HEK293T (cell line): ENCODE results near the gene FANCI.

Source experiments
- CTCF ChIA-PET: fragments of 350-600 bp; formaldehyde crosslinking; extraction: SDS; loops from one replicate; lab custom pipeline; 2021; ENCODE audit warnings: antibody characterized with exemption, inconsistent platforms; lab: Yijun Ruan, JAX
- POLR2A ChIA-PET: fragments of 350-600 bp; formaldehyde crosslinking; extraction: SDS; loops from one replicate; lab custom pipeline; 2020; ENCODE audit warnings: antibody characterized with exemption, inconsistent platforms; lab: Yijun Ruan, JAX
- DNase-seq: peaks from one replicate; pipeline ENCODE4 v3.0.0; 2012; ENCODE audit warnings: mixed read lengths; ENCODE audit errors: extremely low spot score
- ARNT ChIP-seq: fragments of 450-650 bp; IDR thresholded peaks from 2 replicates; pipeline ENCODE4 v1.6.1; 2017; ENCODE audit warnings: mild to moderate bottlenecking
- BHLHE40 ChIP-seq: fragments of 450-650 bp; IDR thresholded peaks from 2 replicates; pipeline ENCODE4 v1.6.1; 2016; ENCODE audit warnings: mild to moderate bottlenecking, moderate library complexity, borderline replicate concordance
- CTBP1 ChIP-seq: fragments of 450-650 bp; IDR thresholded peaks from 2 replicates; pipeline ENCODE4 v1.6.1; 2016; ENCODE audit warnings: borderline replicate concordance
- ELF4 ChIP-seq: fragments of 450-650 bp; IDR thresholded peaks from 2 replicates; pipeline ENCODE4 v1.6.1; 2017; ENCODE audit warnings: antibody characterized with exemption
- FOXA1 ChIP-seq: fragments of 450-650 bp; IDR thresholded peaks from 2 replicates; pipeline ENCODE4 v1.6.1; 2016; ENCODE audit warnings: mild to moderate bottlenecking
- FOXK2 ChIP-seq: fragments of 450-650 bp; IDR thresholded peaks from 2 replicates; pipeline ENCODE4 v1.6.1; 2016; ENCODE audit warnings: mild to moderate bottlenecking
- FOXM1 ChIP-seq: fragments of 450-650 bp; IDR thresholded peaks from 2 replicates; pipeline ENCODE4 v1.6.1; 2017; ENCODE audit warnings: mild to moderate bottlenecking, borderline replicate concordance
- HDGF ChIP-seq: fragments of 450-650 bp; IDR thresholded peaks from 2 replicates; pipeline ENCODE4 v1.6.1; 2017; ENCODE audit warnings: antibody characterized with exemption, borderline replicate concordance
- L3MBTL2 ChIP-seq: fragments of 450-650 bp; conservative IDR thresholded peaks from 2 replicates; pipeline ENCODE4 v1.6.1; 2016; ENCODE audit warnings: mild to moderate bottlenecking
- LEF1 ChIP-seq: fragments of 450-650 bp; IDR thresholded peaks from 2 replicates; pipeline ENCODE4 v1.6.1; 2017; ENCODE audit warnings: mild to moderate bottlenecking, borderline replicate concordance
- NFRKB ChIP-seq: fragments of 450-650 bp; IDR thresholded peaks from 2 replicates; pipeline ENCODE4 v1.6.1; 2016; ENCODE audit warnings: mild to moderate bottlenecking, moderate library complexity
- PKNOX1 ChIP-seq: fragments of 450-650 bp; IDR thresholded peaks from 2 replicates; pipeline ENCODE4 v1.6.1; 2016
- SP1 ChIP-seq: fragments of 450-650 bp; IDR thresholded peaks from 2 replicates; pipeline ENCODE4 v1.6.1; 2017
- SUZ12 ChIP-seq: fragments of 450-650 bp; IDR thresholded peaks from 2 replicates; pipeline ENCODE4 v1.6.1; 2016; ENCODE audit warnings: mild to moderate bottlenecking
- TARDBP ChIP-seq: fragments of 450-650 bp; IDR thresholded peaks from 2 replicates; pipeline ENCODE4 v1.6.1; 2016
- ZNF384 ChIP-seq: fragments of 450-650 bp; IDR thresholded peaks from 2 replicates; pipeline ENCODE4 v1.6.1; 2016

FANCI gene

GRCh38 chr15:89352476-89352875 lies 108.7 kb downstream of the FANCI start:
- POLR2A ChIA-PET: no interaction called here
- no peak for DNase-seq
- CTCF ChIA-PET: interaction anchor here (0.8 kb wide), 1 partner anchor 43 kb away, joined by 6 read pairs; no protein-coding TSS in a partner anchor
- TF ChIP-seq FOXA1: no peak
- no peak for TF ChIP-seq BHLHE40
- no peak for TF ChIP-seq ZNF384
- TF ChIP-seq ARNT: no peak
- no peak for TF ChIP-seq TARDBP
- TF ChIP-seq PKNOX1: no peak
- TF ChIP-seq CTBP1: no peak
- TF ChIP-seq NFRKB: no peak
- no peak for TF ChIP-seq L3MBTL2
- TF ChIP-seq SP1: no peak
- TF ChIP-seq LEF1: no peak
- TF ChIP-seq FOXM1: no peak
- no peak for TF ChIP-seq FOXK2
- no peak for TF ChIP-seq ELF4
- no peak for TF ChIP-seq SUZ12
- TF ChIP-seq HDGF: no peak

GRCh38 chr15:89353991-89354390 lies 110.2 kb downstream of the FANCI start:
- no peak for DNase-seq
- CTCF ChIA-PET: no interaction called here
- no peak for TF ChIP-seq NFRKB
- TF ChIP-seq FOXK2: no peak
- no peak for TF ChIP-seq HDGF
- TF ChIP-seq FOXM1: no peak
- no peak for TF ChIP-seq SP1
- no peak for TF ChIP-seq FOXA1
- no peak for TF ChIP-seq ELF4
- TF ChIP-seq CTBP1: no peak
- POLR2A ChIA-PET: interaction anchor here (0.8 kb wide), 1 partner anchor 46 kb away, joined by 3 read pairs; no protein-coding TSS in a partner anchor

- POLR2A ChIA-PET: interaction anchor here (0.7 to 1.2 kb wide), 4 partner anchors 8 to 218 kb away, joined by 3 to 4 read pairs (median 4); partner anchors contain the start of gene TICRR
- no peak for DNase-seq
Measured at GRCh38 chr15:89356634-89357298, 113.0 kb downstream of the FANCI start.

GRCh38 chr15:89358435-89358754 lies 114.6 kb downstream of the FANCI start:
- no peak for TF ChIP-seq CTBP1
- no peak for TF ChIP-seq LEF1
- TF ChIP-seq FOXK2: no peak
- ChIA-PET CTCF (interaction anchor here (0.6 to 7.1 kb wide), 45 partner anchors 9 to 1511 kb away, joined by 3 to 97 read pairs (median 6); partner anchors contain the start of gene TICRR), POLR2A (interaction anchor here (0.6 to 2.3 kb wide), 7 partner anchors 17 to 217 kb away, joined by 3 to 8 read pairs (median 5); partner anchors contain the start of genes POLG and TICRR)
- DNase-seq: no peak

More at GRCh38 chr15:89356634-89357298, 113.0 kb downstream of the FANCI start:
- CTCF ChIA-PET: interaction anchor here (0.7 to 7.1 kb wide), 17 partner anchors 9 to 118 kb away, joined by 3 to 97 read pairs (median 8); no protein-coding TSS in a partner anchor
- TF ChIP-seq LEF1 (no peak), HDGF (no peak), ARNT (no peak), SUZ12 (no peak), TARDBP (no peak), NFRKB (no peak), ELF4 (no peak), FOXA1 (no peak), L3MBTL2 (no peak)

GRCh38 chr15:89358755-89359439 lies 115.1 kb downstream of the FANCI start:
- TF ChIP-seq FOXA1 (no peak), FOXM1 (no peak), PKNOX1 (no peak), L3MBTL2 (peak; percentile 61), ARNT (no peak), NFRKB (no peak), ELF4 (no peak), TARDBP (no peak)
- ChIA-PET CTCF (interaction anchor here (0.6 to 7.1 kb wide), 48 partner anchors 8 to 1511 kb away, joined by 3 to 97 read pairs (median 6); partner anchors contain the start of gene TICRR), POLR2A (interaction anchor here (0.6 to 2.3 kb wide), 9 partner anchors 16 to 252 kb away, joined by 3 to 8 read pairs (median 4); partner anchors contain the start of genes POLG and TICRR)
- peak; percentile 94 for DNase-seq

- ChIA-PET POLR2A (interaction anchor here (0.8 to 2.3 kb wide), 7 partner anchors 15 to 70 kb away, joined by 3 to 8 read pairs (median 4); partner anchors contain the start of gene POLG), CTCF (interaction anchor here (0.8 to 7.1 kb wide), 34 partner anchors 9 to 171 kb away, joined by 3 to 97 read pairs (median 9); no protein-coding TSS in a partner anchor)
- no peak for DNase-seq
- TF ChIP-seq SP1 (no peak), ZNF384 (no peak), BHLHE40 (no peak), PKNOX1 (no peak), TARDBP (no peak), LEF1 (no peak), ELF4 (no peak), HDGF (no peak), ARNT (no peak), FOXA1 (no peak), FOXM1 (no peak)
Measured at GRCh38 chr15:89359471-89360293, 115.9 kb downstream of the FANCI start.
